ENCODE measurements around the gene LRMDA.

LRMDA gene

DNA sequence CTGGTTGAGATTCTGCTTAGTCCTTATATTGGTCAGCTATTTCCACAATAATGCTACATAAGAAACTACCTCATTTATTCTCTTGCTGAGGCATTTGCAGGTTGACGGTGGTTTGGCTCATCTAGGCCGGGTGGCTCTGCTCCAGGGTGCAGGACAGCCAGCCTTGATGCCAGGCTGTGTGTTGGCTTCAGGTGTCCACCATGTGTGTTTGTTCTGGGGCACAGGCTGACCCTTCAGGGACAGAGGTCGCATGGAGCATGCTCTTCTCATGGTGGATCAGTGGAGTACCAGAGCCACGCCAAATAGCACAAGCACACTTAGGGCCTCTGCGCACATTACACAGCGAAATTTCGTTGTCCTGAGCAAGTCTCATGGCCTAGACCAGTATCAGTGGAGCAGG is 249.9 kb downstream of the LRMDA start:
- Histone ChIP-seq H3K9ac (ENCODE audit: low read depth, low read length) (no peak overlapping the region), H3K27ac (ENCODE audit: low read depth, low read length) (no peak overlapping the region), H3K27me3 (ENCODE audit: control insufficient read depth, insufficient read depth, low read length) (no peaks in the 10 kb centered on the region; the same call in 1 of the 2 replicates), H3K4me1 (ENCODE audit: control insufficient read depth, insufficient read depth, low read length) (no peaks in the 10 kb centered on the region), H3K9me3 (ENCODE audit: control insufficient read depth, insufficient read depth, low read length) (no peaks in the 10 kb centered on the region), H3K36me3 (ENCODE audit: control insufficient read depth, insufficient read depth, low read length) (no peaks in the 10 kb centered on the region), H3K4me3 (ENCODE audit: low read depth, low read length) (no peak overlapping the region)

DNA sequence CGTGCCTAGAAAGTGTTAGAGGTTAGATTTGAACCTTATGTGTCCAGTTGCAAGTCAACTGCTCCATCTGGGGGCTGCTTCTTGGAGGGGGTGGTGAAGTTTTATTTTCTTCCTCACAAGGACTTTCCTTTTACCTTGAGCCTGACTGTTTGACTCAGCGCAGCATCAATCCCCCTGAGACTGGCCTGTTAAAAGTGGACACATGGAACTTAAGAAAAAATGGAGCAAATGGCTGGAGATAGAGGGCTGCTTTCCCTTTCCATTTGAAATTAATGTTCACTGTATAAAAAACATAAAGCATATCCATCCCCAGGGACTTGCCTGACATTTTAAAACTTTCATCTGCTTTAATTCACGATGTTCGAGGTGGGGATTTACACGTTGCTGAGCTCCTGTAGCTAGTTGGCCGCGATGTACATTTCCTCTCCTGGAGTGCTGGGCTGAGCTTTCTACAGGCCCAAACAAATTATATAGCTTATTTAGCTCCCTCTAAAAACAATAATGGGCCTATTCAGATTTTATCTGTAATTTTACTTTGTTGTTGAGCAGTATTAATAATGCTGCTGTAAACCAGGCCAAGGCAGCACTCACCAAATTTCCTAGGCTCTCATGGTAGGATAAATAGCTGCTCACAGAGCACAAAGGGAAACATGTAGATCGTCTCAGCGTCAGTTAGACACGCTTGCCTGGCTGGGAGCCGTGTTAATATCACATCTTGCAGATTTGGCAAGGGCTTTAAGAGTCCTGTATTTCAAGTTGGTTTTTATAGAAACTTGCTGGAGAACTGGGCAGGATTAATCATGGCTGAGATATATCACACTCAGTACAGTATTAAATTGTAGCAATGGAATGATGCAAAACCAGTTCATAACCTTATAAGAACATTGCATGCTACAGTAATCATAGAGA is 251.5 kb downstream of the LRMDA start:
- Histone ChIP-seq H3K9me3 (ENCODE audit: control insufficient read depth, insufficient read depth, low read length) (no peaks in the 10 kb centered on the region), H3K4me3 (ENCODE audit: low read depth, low read length) (no peak overlapping the region), H3K9ac (ENCODE audit: low read depth, low read length) (no peak overlapping the region), H3K4me1 (ENCODE audit: control insufficient read depth, insufficient read depth, low read length) (no peaks in the 10 kb centered on the region), H3K27me3 (ENCODE audit: control insufficient read depth, insufficient read depth, low read length) (no peaks in the 10 kb centered on the region; the same call in 1 of the 2 replicates), H3K27ac (ENCODE audit: low read depth, low read length) (no peak overlapping the region), H3K36me3 (ENCODE audit: control insufficient read depth, insufficient read depth, low read length) (no peaks in the 10 kb centered on the region)

DNA sequence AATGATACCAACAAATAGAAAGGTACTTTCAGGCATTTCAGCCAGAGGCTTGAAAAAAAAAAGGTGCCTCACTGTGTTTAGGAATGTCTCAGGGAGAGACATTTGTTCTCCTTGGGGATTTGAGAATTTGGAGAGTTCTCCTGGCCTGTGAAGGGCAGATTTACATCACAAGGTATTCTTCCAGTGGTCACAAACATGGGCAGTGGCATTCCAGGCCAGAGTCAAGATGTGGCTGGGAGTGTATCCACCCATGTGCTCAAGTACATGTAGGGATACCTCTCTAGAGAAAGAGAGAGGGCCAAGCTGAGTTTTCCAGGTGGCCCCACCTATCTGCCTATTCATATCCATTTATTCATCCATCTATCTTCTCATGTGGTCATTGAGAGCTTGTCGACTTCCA is 253.8 kb downstream of the LRMDA start:
- Histone ChIP-seq H3K4me1 (ENCODE audit: control insufficient read depth, insufficient read depth, low read length) (no peaks in the 10 kb centered on the region), H3K9me3 (ENCODE audit: control insufficient read depth, insufficient read depth, low read length) (no peaks in the 10 kb centered on the region)

DNA sequence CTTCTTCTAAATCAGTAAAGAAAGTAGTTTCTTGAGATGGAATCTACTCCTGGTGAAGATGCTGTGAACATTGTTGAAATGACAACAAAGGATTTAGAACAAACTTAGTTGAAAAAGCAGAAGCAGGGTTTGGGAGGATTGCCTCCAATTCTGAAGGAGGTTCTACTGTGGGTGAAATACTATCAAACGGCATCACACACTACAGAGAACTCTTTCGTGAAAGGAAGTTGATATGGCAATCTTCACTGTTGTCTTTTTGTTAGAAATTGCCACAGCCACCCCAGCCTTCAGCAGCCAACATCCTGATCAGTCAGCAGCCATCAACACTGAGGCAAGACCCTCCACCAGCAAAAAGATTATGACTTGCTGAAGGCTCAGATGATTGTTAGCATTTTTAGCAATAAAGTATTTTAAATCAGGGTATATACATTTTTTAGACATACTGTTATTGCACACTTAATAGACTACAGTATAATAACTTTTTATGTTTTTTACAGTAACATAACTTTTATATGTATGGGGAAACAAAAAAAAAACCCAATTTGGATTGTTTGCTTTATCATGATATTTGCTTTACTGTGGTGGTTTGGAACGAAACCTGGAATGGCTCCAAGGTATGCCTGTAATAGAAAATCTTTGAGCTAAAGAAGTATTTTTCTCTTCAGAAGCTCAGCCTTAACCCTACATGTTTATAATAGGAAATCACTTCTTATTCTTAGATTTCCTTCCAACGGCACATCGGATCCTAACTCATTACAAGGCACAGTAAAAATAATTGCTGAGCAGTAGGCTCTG is 257.3 kb downstream of the LRMDA start:
- no peak overlapping the region for H3K4me3 ChIP-seq (ENCODE audit: low read depth, low read length)
- H3K4me1 ChIP-seq (ENCODE audit: control insufficient read depth, insufficient read depth, low read length), result no peaks in the 10 kb centered on the region
- no peaks in the 10 kb centered on the region for H3K9me3 ChIP-seq (ENCODE audit: control insufficient read depth, insufficient read depth, low read length)
- no peaks in the 10 kb centered on the region for H3K27me3 ChIP-seq (ENCODE audit: control insufficient read depth, insufficient read depth, low read length)
- H3K36me3 ChIP-seq (ENCODE audit: control insufficient read depth, insufficient read depth, low read length), result no peaks in the 10 kb centered on the region
- H3K9ac ChIP-seq (ENCODE audit: low read depth, low read length), result no peak overlapping the region
- H3K27ac ChIP-seq (ENCODE audit: low read depth, low read length), result no peak overlapping the region

More for the DNA sequence above, 253.8 kb downstream of the LRMDA start:
- Histone ChIP-seq H3K27me3 (ENCODE audit: control insufficient read depth, insufficient read depth, low read length) (no peaks in the 10 kb centered on the region), H3K27ac (ENCODE audit: low read depth, low read length) (no peak overlapping the region), H3K9ac (ENCODE audit: low read depth, low read length) (no peak overlapping the region), H3K36me3 (ENCODE audit: control insufficient read depth, insufficient read depth, low read length) (no peaks in the 10 kb centered on the region), H3K4me3 (ENCODE audit: low read depth, low read length) (no peak overlapping the region)

DNA sequence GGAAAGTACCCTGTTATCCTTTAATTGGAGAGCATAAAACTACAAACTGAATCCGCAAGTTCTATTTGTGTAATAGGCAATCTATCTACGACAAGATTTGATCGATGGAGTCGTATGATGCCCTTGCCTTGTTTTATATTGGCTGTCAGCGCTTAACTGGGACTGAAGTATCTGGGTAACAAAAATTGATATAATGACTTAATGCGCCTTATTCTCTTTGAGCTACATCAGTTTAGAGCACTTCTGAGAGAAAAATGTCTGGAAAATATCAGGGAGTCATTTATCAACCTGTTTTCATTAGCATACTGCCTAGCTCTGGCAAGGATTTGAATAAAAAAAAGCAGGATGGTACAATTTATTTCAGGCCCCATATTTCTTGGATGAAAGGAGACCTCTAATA is 262.1 kb downstream of the LRMDA start:
- Histone ChIP-seq H3K9ac (ENCODE audit: low read depth, low read length) (no peak overlapping the region), H3K4me3 (ENCODE audit: low read depth, low read length) (no peak overlapping the region), H3K27me3 (ENCODE audit: control insufficient read depth, insufficient read depth, low read length) (no peaks in the 10 kb centered on the region), H3K9me3 (ENCODE audit: control insufficient read depth, insufficient read depth, low read length) (no peaks in the 10 kb centered on the region), H3K4me1 (ENCODE audit: control insufficient read depth, insufficient read depth, low read length) (no peaks in the 10 kb centered on the region), H3K27ac (ENCODE audit: low read depth, low read length) (no peak overlapping the region), H3K36me3 (ENCODE audit: control insufficient read depth, insufficient read depth, low read length) (no peaks in the 10 kb centered on the region)

DNA sequence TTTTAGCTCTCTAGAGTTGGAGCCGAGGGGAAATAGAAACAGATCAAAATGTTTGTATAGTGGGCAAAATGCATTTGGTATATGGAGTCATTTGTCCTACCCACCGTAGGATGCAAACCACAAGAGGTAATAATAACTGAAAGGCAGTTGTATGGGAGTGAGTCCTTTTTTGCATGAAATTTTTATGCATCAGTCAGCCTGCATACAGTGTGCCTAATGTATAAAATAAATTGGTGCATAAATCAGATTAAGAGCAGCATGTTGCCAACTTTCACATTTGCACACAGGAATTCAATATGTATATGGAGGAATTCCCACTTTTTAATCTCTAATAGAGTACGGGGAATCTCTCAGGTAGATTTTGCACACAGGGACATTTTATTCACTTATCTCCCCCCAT is 262.8 kb downstream of the LRMDA start:
- Histone ChIP-seq H3K4me3 (ENCODE audit: low read depth, low read length) (no peak overlapping the region), H3K36me3 (ENCODE audit: control insufficient read depth, insufficient read depth, low read length) (no peaks in the 10 kb centered on the region), H3K9me3 (ENCODE audit: control insufficient read depth, insufficient read depth, low read length) (no peaks in the 10 kb centered on the region), H3K27ac (ENCODE audit: low read depth, low read length) (no peak overlapping the region), H3K9ac (ENCODE audit: low read depth, low read length) (no peak overlapping the region), H3K4me1 (ENCODE audit: control insufficient read depth, insufficient read depth, low read length) (no peaks in the 10 kb centered on the region), H3K27me3 (ENCODE audit: control insufficient read depth, insufficient read depth, low read length) (no peaks in the 10 kb centered on the region)

DNA sequence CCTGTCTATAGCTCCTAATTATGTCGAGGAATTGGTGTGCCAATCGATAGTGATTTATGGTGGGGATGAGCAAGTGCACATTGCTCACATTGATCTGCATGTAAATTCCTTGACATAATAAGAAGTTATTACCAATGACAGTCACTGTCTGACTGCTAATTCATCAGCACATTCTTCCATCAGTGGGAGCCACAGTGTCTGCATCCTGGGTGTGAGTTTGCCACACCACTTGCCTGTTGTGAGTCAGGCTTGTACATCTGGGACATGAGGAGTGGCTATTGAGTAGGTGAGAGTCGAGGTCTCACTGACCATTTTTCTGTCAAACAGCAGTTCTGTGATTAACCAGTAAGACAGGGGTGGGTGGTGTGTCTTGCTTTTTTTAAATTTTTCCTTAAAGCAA is 263.4 kb downstream of the LRMDA start:
- H3K9ac ChIP-seq (ENCODE audit: low read depth, low read length), result no peak overlapping the region
- no peaks in the 10 kb centered on the region for H3K27me3 ChIP-seq (ENCODE audit: control insufficient read depth, insufficient read depth, low read length)
- no peak overlapping the region for H3K27ac ChIP-seq (ENCODE audit: low read depth, low read length)
- no peaks in the 10 kb centered on the region for H3K9me3 ChIP-seq (ENCODE audit: control insufficient read depth, insufficient read depth, low read length)
- no peaks in the 10 kb centered on the region for H3K4me1 ChIP-seq (ENCODE audit: control insufficient read depth, insufficient read depth, low read length)
- H3K36me3 ChIP-seq (ENCODE audit: control insufficient read depth, insufficient read depth, low read length), result no peaks in the 10 kb centered on the region
- no peak overlapping the region for H3K4me3 ChIP-seq (ENCODE audit: low read depth, low read length)

DNA sequence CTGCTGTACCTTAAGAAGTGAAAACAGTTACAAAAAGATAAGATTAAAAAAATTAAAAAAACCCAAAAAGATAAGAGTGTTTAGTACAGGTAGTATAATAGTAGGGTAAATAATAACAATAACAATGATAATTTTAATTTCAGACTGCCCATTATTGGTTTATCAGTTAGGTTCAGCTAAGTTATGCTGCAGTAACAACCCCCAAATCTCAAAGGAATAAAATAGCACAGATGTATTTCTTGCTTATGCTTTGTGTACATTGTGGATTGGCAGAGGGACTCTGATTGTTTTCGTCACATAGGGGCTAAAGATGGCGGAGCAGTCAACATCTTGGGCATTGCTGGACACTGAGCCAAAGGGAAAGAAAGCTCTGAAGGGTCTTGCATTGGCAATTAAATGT is 264.6 kb downstream of the LRMDA start:
- no peak overlapping the region for H3K9ac ChIP-seq (ENCODE audit: low read depth, low read length)
- H3K27ac ChIP-seq (ENCODE audit: low read depth, low read length), result no peak overlapping the region

DNA sequence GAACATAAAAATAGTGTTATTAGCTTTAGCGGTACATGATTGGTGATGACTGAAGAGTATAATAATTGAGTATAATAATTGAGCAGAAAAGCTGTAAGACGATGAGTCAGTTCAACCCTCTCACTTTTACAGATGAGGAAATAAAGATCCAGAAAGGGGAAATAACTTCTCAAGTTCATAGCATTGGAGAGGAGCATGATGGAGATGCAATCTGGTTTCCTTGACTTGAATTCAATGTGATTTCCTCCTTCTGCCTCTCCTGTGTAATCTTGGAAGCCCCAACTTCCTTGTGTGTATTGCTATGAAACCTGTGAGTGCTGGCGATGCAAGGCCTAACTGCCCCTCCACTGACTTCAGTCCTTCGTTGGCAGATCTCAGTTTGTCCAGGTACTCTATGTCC is 265.1 kb downstream of the LRMDA start:
- H3K9ac ChIP-seq (ENCODE audit: low read depth, low read length), result no peak overlapping the region
- no peak overlapping the region for H3K27ac ChIP-seq (ENCODE audit: low read depth, low read length)
- H3K9me3 ChIP-seq (ENCODE audit: control insufficient read depth, insufficient read depth, low read length), result no peaks in the 10 kb centered on the region
- no peaks in the 10 kb centered on the region for H3K4me1 ChIP-seq (ENCODE audit: control insufficient read depth, insufficient read depth, low read length)
- no peaks in the 10 kb centered on the region for H3K27me3 ChIP-seq (ENCODE audit: control insufficient read depth, insufficient read depth, low read length)
- no peak overlapping the region for H3K4me3 ChIP-seq (ENCODE audit: low read depth, low read length)
- no peaks in the 10 kb centered on the region for H3K36me3 ChIP-seq (ENCODE audit: control insufficient read depth, insufficient read depth, low read length)

More for the DNA sequence above, 264.6 kb downstream of the LRMDA start:
- H3K36me3 ChIP-seq (ENCODE audit: control insufficient read depth, insufficient read depth, low read length), result no peaks in the 10 kb centered on the region
- H3K9me3 ChIP-seq (ENCODE audit: control insufficient read depth, insufficient read depth, low read length), result no peaks in the 10 kb centered on the region
- no peak overlapping the region for H3K4me3 ChIP-seq (ENCODE audit: low read depth, low read length)
- no peaks in the 10 kb centered on the region for H3K4me1 ChIP-seq (ENCODE audit: control insufficient read depth, insufficient read depth, low read length)
- H3K27me3 ChIP-seq (ENCODE audit: control insufficient read depth, insufficient read depth, low read length), result no peaks in the 10 kb centered on the region

DNA sequence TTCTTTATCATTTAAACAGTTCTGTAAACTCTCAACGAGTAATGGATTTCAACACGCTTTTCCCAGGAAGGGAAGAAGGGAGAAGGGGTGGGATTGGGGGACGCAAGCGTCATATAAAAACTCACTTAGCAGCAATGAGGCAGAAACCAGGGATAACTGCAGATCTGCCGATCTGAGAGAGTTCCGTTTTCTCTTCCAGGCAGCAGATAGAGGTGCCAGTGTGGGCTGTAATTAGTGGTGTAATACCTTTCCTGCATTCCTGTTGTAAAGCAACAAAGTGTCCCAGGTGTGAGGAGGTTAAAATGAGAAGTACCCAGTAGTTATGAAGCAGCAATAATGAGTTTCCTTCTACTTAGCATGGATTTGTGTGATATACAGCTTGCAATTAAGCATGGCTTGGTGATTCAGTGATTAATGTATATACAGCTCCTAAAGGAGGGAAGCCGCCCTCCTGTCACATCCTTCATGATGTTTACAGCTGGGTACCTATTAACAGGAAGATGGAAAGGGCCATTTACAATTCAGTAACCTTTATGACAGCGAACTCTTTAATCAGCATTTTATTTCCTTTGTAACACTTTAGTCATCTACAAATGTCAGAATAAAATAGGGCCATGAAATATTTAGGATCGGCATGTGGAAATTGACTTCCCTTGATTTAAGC is 271.9 kb downstream of the LRMDA start:
- H3K4me3 ChIP-seq (ENCODE audit: low read depth, low read length), result no peak overlapping the region
- H3K9ac ChIP-seq (ENCODE audit: low read depth, low read length), result no peak overlapping the region
- H3K27ac ChIP-seq (ENCODE audit: low read depth, low read length), result no peak overlapping the region
- no peaks in the 10 kb centered on the region for H3K9me3 ChIP-seq (ENCODE audit: control insufficient read depth, insufficient read depth, low read length)
- no peaks in the 10 kb centered on the region for H3K36me3 ChIP-seq (ENCODE audit: control insufficient read depth, insufficient read depth, low read length)
- no peaks in the 10 kb centered on the region for H3K27me3 ChIP-seq (ENCODE audit: control insufficient read depth, insufficient read depth, low read length)
- H3K4me1 ChIP-seq (ENCODE audit: control insufficient read depth, insufficient read depth, low read length), result peaks cover 8% of the 10 kb centered on the region

Measured in HUES48 (cell line).